Activated CD8-positive, alpha-beta T cell treated with anti-CD3 and anti-CD28 coated beads for 36 hours (primary cell): Measurements from ENCODE around the gene SEPTIN3. TPM values are rescaled to one million over a fixed set of nuclear protein-coding genes. Genes with fewer than 3 reads are reported as not detected.

Source experiments
- ATAC-seq: fragments of 200-7000 bp; cut with Tn5 transposase; one replicate; pipeline ENCODE4 v1.10.0; 2021; ENCODE audit warnings: mild to moderate bottlenecking, moderate library complexity
- CTCF ChIA-PET: fragments of 350-600 bp; sonication (Branson Sonifier 250); formaldehyde crosslinking; loops from one replicate; lab custom pipeline; 2021; ENCODE audit warnings: antibody characterized with exemption; lab: Charles Lee
- POLR2A ChIA-PET: fragments of 350-600 bp; sonication (Branson Sonifier 250); formaldehyde crosslinking; loops from one replicate; lab custom pipeline; 2021; ENCODE audit warnings: antibody characterized with exemption; lab: Charles Lee
- DNase-seq: peaks from one replicate; pipeline ENCODE4 v3.0.0-alpha.2; 2020
- H3K27ac Mint-ChIP-seq: one replicate; pipeline ENCODE4 v1.8.0; 2021; ENCODE audit warnings: mild to moderate bottlenecking, mixed read lengths
- H3K27me3 Mint-ChIP-seq: one replicate; pipeline ENCODE4 v1.8.0; 2021; ENCODE audit warnings: mixed read lengths
- H3K36me3 Mint-ChIP-seq: one replicate; pipeline ENCODE4 v1.8.0; 2021; ENCODE audit warnings: low read depth, mixed read lengths
- H3K4me1 Mint-ChIP-seq: one replicate; pipeline ENCODE4 v1.8.0; 2021; ENCODE audit warnings: low read depth, mixed read lengths
- H3K4me3 Mint-ChIP-seq: one replicate; pipeline ENCODE4 v1.8.0; 2021; ENCODE audit warnings: mild to moderate bottlenecking, moderate library complexity, mixed read lengths
- H3K9me3 Mint-ChIP-seq: one replicate; pipeline ENCODE4 v1.8.0; 2021; ENCODE audit warnings: mixed read lengths
- CTCF ChIP-seq: fragments of 200-600 bp; IDR thresholded peaks from one replicate; pipeline ENCODE4 v1.8.0; 2022; ENCODE audit warnings: antibody characterized with exemption, mild to moderate bottlenecking
- intact Hi-C: fragments of 100-400 bp; cut with micrococcal nuclease; formaldehyde crosslinking; loops from one replicate; pipeline ENCODE4 v1.10.0; 2022
- total RNA-seq, 2 experiments: library from RNA; stranded (reverse); gene quantifications; one replicate each; pipeline ENCODE4 v1.2.3, GENCODE V29; 2021

SEPTIN3 gene
- total RNA-seq, 2 experiments from 2014 or later = 0.20 to 0.36 TPM

- ChIA-PET CTCF (interaction anchor here (1.7 kb wide), 1 partner anchor 8 kb away, joined by 5 read pairs; no protein-coding TSS in a partner anchor), POLR2A (no interaction called here)
- ATAC-seq = no peak
- DNase-seq = no peak
- intact Hi-C loops = no loop called here
- no peak overlapping the region for H3K27ac Mint-ChIP-seq
- H3K4me3 Mint-ChIP-seq = peak overlapping the region; percentile 58
- H3K4me1 Mint-ChIP-seq = no peaks in the 10 kb centered on the region
- H3K27me3 Mint-ChIP-seq = peaks cover 46% of the 10 kb centered on the region
- H3K36me3 Mint-ChIP-seq = no peaks in the 10 kb centered on the region
- no peak for TF ChIP-seq CTCF
- no peaks in the 10 kb centered on the region for H3K9me3 Mint-ChIP-seq
Measured at GRCh38 chr22:41975299-41976069, 6.2 kb downstream of the SEPTIN3 start.

- intact Hi-C loops = no loop called here
- no peak overlapping the region for H3K27ac Mint-ChIP-seq
- DNase-seq (peak; percentile 49), ATAC-seq (peak; percentile 69)
- H3K9me3 Mint-ChIP-seq = no peaks in the 10 kb centered on the region
- peaks cover 46% of the 10 kb centered on the region for H3K27me3 Mint-ChIP-seq
- peak overlapping the region; percentile 58 for H3K4me3 Mint-ChIP-seq
- ChIA-PET CTCF (interaction anchor here (1.7 kb wide), 1 partner anchor 9 kb away, joined by 5 read pairs; no protein-coding TSS in a partner anchor), POLR2A (interaction anchor here (0.6 kb wide), 1 partner anchor 971 kb away, joined by 3 read pairs; no protein-coding TSS in a partner anchor)
- no peak for TF ChIP-seq CTCF
- no peaks in the 10 kb centered on the region for H3K4me1 Mint-ChIP-seq
- no peaks in the 10 kb centered on the region for H3K36me3 Mint-ChIP-seq
Measured at GRCh38 chr22:41976070-41976901, 7.0 kb downstream of the SEPTIN3 start.

GRCh38 chr22:41976961-41977566, 7.8 kb downstream of the SEPTIN3 start:
- no peak for TF ChIP-seq CTCF
- ChIA-PET POLR2A (interaction anchor here (0.6 kb wide), 1 partner anchor 970 kb away, joined by 3 read pairs; no protein-coding TSS in a partner anchor), CTCF (interaction anchor here (0.8 to 1.4 kb wide), 2 partner anchors 37 to 48 kb away, joined by 3 read pairs; no protein-coding TSS in a partner anchor)
- Mint-ChIP-seq H3K36me3 (no peaks in the 10 kb centered on the region), H3K9me3 (no peaks in the 10 kb centered on the region), H3K4me3 (peak overlapping the region; percentile 15), H3K27ac (no peak overlapping the region), H3K4me1 (no peaks in the 10 kb centered on the region), H3K27me3 (peaks cover 46% of the 10 kb centered on the region)
- peak; percentile 35 for ATAC-seq
- intact Hi-C loops = no loop called here
- peak; percentile 37 for DNase-seq

GRCh38 chr22:41978732-41979131, 9.5 kb downstream of the SEPTIN3 start:
- CTCF ChIA-PET = interaction anchor here (1.4 kb wide), 1 partner anchor 39 kb away, joined by 3 read pairs; no protein-coding TSS in a partner anchor

More at GRCh38 chr22:41978732-41979131, 9.5 kb downstream of the SEPTIN3 start:
- no peak for TF ChIP-seq CTCF
- Mint-ChIP-seq H3K4me1 (no peaks in the 10 kb centered on the region), H3K9me3 (no peaks in the 10 kb centered on the region), H3K36me3 (no peaks in the 10 kb centered on the region), H3K27me3 (peaks cover 37% of the 10 kb centered on the region), H3K27ac (no peak overlapping the region), H3K4me3 (no peak overlapping the region)
- POLR2A ChIA-PET = no interaction called here
- ATAC-seq (no peak), DNase-seq (no peak)
- intact Hi-C loops = no loop called here
